HCT116 (cell line): ENCODE measurements around the gene NDUFS6. TPM values are rescaled to one million over a fixed set of nuclear protein-coding genes. Genes with fewer than 3 reads are reported as not detected.

ENCODE experiments used
- ATAC-seq: fragments of 200-7000 bp; cut with Tn5 transposase; 2 replicates; pipeline ENCODE4 v1.9.1; 2020; ENCODE audit warnings: mild to moderate bottlenecking, moderate library complexity
- BruUV-seq: library from RNA; stranded (reverse); fragments of 400-500 nt; replicated peaks from 2 replicates; lab custom pipeline; 2021; lab: Mats Ljungman, UMichigan
- CTCF ChIA-PET: fragments of 300-600 bp; sonication (Branson Sonifier 250); formaldehyde crosslinking; loops from one replicate; lab custom pipeline; 2021; ENCODE audit warnings: antibody characterized with exemption; lab: Charles Lee
- POLR2A ChIA-PET: fragments of 300-600, 350-600 bp; sonication (Branson Sonifier 250); formaldehyde crosslinking; loops from one replicate; lab custom pipeline; 2021; ENCODE audit warnings: antibody characterized with exemption; lab: Charles Lee
- RAD21 ChIA-PET, 2 experiments: fragments of 300-600 bp; sonication (Branson Sonifier 250); formaldehyde crosslinking; loops; one replicate each; lab custom pipeline; 2023; ENCODE audit warnings: low total read pairs in 2 of 2; ENCODE audit not compliant: uncharacterized antibody in 2 of 2, unreplicated experiment in 2 of 2, low non-redundant PET in 1 of 2; lab: Charles Lee
- DNase-seq: peaks from one replicate; pipeline ENCODE4 v3.0.0-alpha.2; 2010; ENCODE audit warnings: low read depth, low spot score
- H2AFZ ChIP-seq: fragments of 200-600 bp; shearing (Covaris generic), sonication (generic); 2 replicates; pipeline ENCODE4 v1.6.1; 2017; ENCODE audit warnings: low read depth, mixed run types, mixed read lengths, antibody characterized with exemption, low read length; ENCODE audit not compliant: poor library complexity, severe bottlenecking
- H3K27ac ChIP-seq: 2 replicates; pipeline ENCODE4 v1.5.1; 2012; ENCODE audit warnings: low read depth, low read length
- H3K27me3 ChIP-seq: fragments of 200-600 bp; sonication (generic); 2 replicates; pipeline ENCODE4 v1.6.1; 2016; ENCODE audit warnings: mixed run types, low read length, mixed read lengths; ENCODE audit not compliant: insufficient read depth
- H3K36me3 ChIP-seq, 2 experiments: fragments of 200-500 bp in 1 of 2; fragments of 200-600 bp in 1 of 2; sonication (Bioruptor generic) in 1 of 2; sonication (generic) in 1 of 2; 2 replicates each; pipeline versions ENCODE4 v1.5.1 to v1.6.1; 2014 to 2016; ENCODE audit warnings: low read length in 2 of 2, inconsistent platforms in 1 of 2, mixed read lengths in 1 of 2, mixed run types in 1 of 2; ENCODE audit not compliant: insufficient read depth in 2 of 2, control insufficient read depth in 1 of 2
- H3K4me1 ChIP-seq, 2 experiments: fragments of 200-600 bp in 1 of 2; sonication (generic) in 1 of 2; 2 replicates each; pipeline versions ENCODE4 v1.5.1 to v1.6.1; 2012 to 2017; ENCODE audit warnings: low read length in 2 of 2, inconsistent platforms in 1 of 2, mild to moderate bottlenecking in 1 of 2, mixed read lengths in 1 of 2, mixed run types in 1 of 2, moderate library complexity in 1 of 2; ENCODE audit not compliant: insufficient read depth in 2 of 2, control insufficient read depth in 1 of 2
- H3K4me2 ChIP-seq: fragments of 200-600 bp; sonication (generic); 2 replicates; pipeline ENCODE4 v1.6.1; 2017; ENCODE audit warnings: mixed run types, low read length, mixed read lengths
- H3K4me3 ChIP-seq, 2 experiments: fragments of 200-600 bp in 1 of 2; sonication (generic) in 1 of 2; replicated peaks in 1 of 2; 2 replicates each; pipeline ENCODE4 v1.5.1; 2011 to 2016; ENCODE audit warnings: low read length in 2 of 2, control low read depth in 1 of 2, low read depth in 1 of 2, mild to moderate bottlenecking in 1 of 2, mixed read lengths in 1 of 2, mixed run types in 1 of 2
- H3K79me2 ChIP-seq: fragments of 200-600 bp; sonication (generic); 2 replicates; pipeline ENCODE4 v1.6.1; 2017; ENCODE audit warnings: mild to moderate bottlenecking, mixed run types, low read length, moderate library complexity, mixed read lengths; ENCODE audit not compliant: insufficient read depth
- H3K9ac ChIP-seq: fragments of 200-600 bp; sonication (generic); 2 replicates; pipeline ENCODE4 v1.6.1; 2016; ENCODE audit warnings: low read length, mixed read lengths
- H3K9me2 ChIP-seq: fragments of 200-600 bp; sonication (generic), shearing (Covaris generic); 2 replicates; pipeline ENCODE4 v1.6.1; 2017; ENCODE audit warnings: mixed run types, mild to moderate bottlenecking, moderate library complexity; ENCODE audit not compliant: insufficient read depth
- H3K9me3 ChIP-seq, 2 experiments: fragments of 200-500 bp in 1 of 2; fragments of 200-600 bp in 1 of 2; sonication (Bioruptor generic) in 1 of 2; sonication (generic) in 1 of 2; 2 replicates each; pipeline ENCODE4 v1.6.1; 2014 to 2017; ENCODE audit warnings: low read length in 2 of 2, mixed read lengths in 2 of 2, inconsistent platforms in 1 of 2, low read depth in 1 of 2, mild to moderate bottlenecking in 1 of 2, mixed run types in 1 of 2, moderate library complexity in 1 of 2; ENCODE audit not compliant: control insufficient read depth in 1 of 2, insufficient read depth in 1 of 2
- H4K20me1 ChIP-seq: fragments of 200-600 bp; sonication (generic), shearing (Covaris generic); 2 replicates; pipeline ENCODE4 v1.6.1; 2017; ENCODE audit warnings: mixed run types, mild to moderate bottlenecking, moderate library complexity; ENCODE audit not compliant: insufficient read depth
- CEBPB ChIP-seq: IDR thresholded peaks from 2 replicates; pipeline ENCODE4 v1.6.1; 2012; ENCODE audit warnings: low read depth
- CTCF ChIP-seq, 3 experiments: fragments of 200-600 bp in 1 of 3; sonication (generic) in 1 of 3; IDR thresholded peaks in 2 of 3; conservative IDR thresholded peaks in 1 of 3; 2 replicates each; pipeline ENCODE4 v1.5.1; 2012 to 2017; ENCODE audit warnings: low read depth in 2 of 3, low read length in 2 of 3, antibody characterized with exemption in 1 of 3, borderline replicate concordance in 1 of 3, control low read depth in 1 of 3, mild to moderate bottlenecking in 1 of 3, mixed read lengths in 1 of 3, mixed run types in 1 of 3, moderate library complexity in 1 of 3; ENCODE audit not compliant: insufficient read depth in 1 of 3
- EGR1 ChIP-seq: IDR thresholded peaks from 2 replicates; pipeline ENCODE4 v1.6.1; 2012; ENCODE audit warnings: low read depth
- ELF1 ChIP-seq: IDR thresholded peaks from 2 replicates; pipeline ENCODE4 v1.6.1; 2012; ENCODE audit warnings: low read depth, borderline replicate concordance
- EZH2 ChIP-seq: fragments of 200-600 bp; sonication (generic); IDR thresholded peaks from 2 replicates; pipeline ENCODE4 v1.6.1; 2017; ENCODE audit warnings: antibody characterized with exemption, mixed run types
- EZH2phosphoT487 ChIP-seq: fragments of 200-600 bp; IDR thresholded peaks from 2 replicates; pipeline ENCODE4 v1.6.1; 2018; ENCODE audit warnings: antibody characterized with exemption, borderline replicate concordance
- FOSL1 ChIP-seq: IDR thresholded peaks from 2 replicates; pipeline ENCODE4 v1.6.1; 2012; ENCODE audit warnings: low read depth
- JUND ChIP-seq: IDR thresholded peaks from 2 replicates; pipeline ENCODE4 v1.6.1; 2012
- POLR2A ChIP-seq: IDR thresholded peaks from 2 replicates; pipeline ENCODE4 v1.7.0; 2011; ENCODE audit warnings: borderline replicate concordance; ENCODE audit not compliant: insufficient read depth, insufficient read length; ENCODE audit errors: extremely low read depth
- POLR2AphosphoS5 ChIP-seq: IDR thresholded peaks from 2 replicates; pipeline ENCODE4 v1.6.1; 2011; ENCODE audit warnings: mild to moderate bottlenecking, low read depth, low read length, moderate library complexity
- SIN3A ChIP-seq: IDR thresholded peaks from 2 replicates; pipeline ENCODE4 v1.6.1; 2012; ENCODE audit warnings: low read depth
- SP1 ChIP-seq: IDR thresholded peaks from 2 replicates; pipeline ENCODE4 v1.6.1; 2012; ENCODE audit warnings: low read depth
- SRF ChIP-seq: IDR thresholded peaks from 2 replicates; pipeline ENCODE4 v1.6.1; 2012; ENCODE audit warnings: low read depth
- TCF7L2 ChIP-seq: IDR thresholded peaks from 2 replicates; pipeline ENCODE4 v1.7.0; 2011; ENCODE audit warnings: borderline replicate concordance, inconsistent platforms; ENCODE audit not compliant: insufficient read depth, insufficient read length; ENCODE audit errors: extremely low read depth
- YY1 ChIP-seq: IDR thresholded peaks from 2 replicates; pipeline ENCODE4 v1.6.1; 2011; ENCODE audit warnings: low read length, low read depth, moderate library complexity, mild to moderate bottlenecking; ENCODE audit not compliant: insufficient replicate concordance; ENCODE audit errors: extremely low read depth
- ZFX ChIP-seq: fragments of 450-650 bp; IDR thresholded peaks from 2 replicates; pipeline ENCODE4 v1.6.1; 2017
- ZNF274 ChIP-seq: fragments of 200-500 bp; sonication (Bioruptor generic); IDR thresholded peaks from 2 replicates; pipeline ENCODE4 v1.6.1; 2014; ENCODE audit warnings: mild to moderate bottlenecking, low read depth, low read length, inconsistent platforms
- intact Hi-C: fragments of 100-400 bp; cut with micrococcal nuclease; formaldehyde crosslinking; loops from 2 replicates; pipeline ENCODE4 v1.10.0; 2022
- total RNA-seq: library from RNA; stranded (reverse); gene quantifications from one replicate; pipeline ENCODE4 v1.2.1, GENCODE V29; 2021; ENCODE audit not compliant: unreplicated experiment
- TF ChIP-seq, protein P1 (sequence below): IDR thresholded peaks from 2 replicates; pipeline ENCODE4 v1.6.1; 2012; ENCODE audit warnings: low read depth
- TF ChIP-seq, protein P2 (sequence below): IDR thresholded peaks from 2 replicates; pipeline ENCODE4 v1.6.1; 2011; ENCODE audit warnings: mild to moderate bottlenecking, low read length, moderate library complexity; ENCODE audit not compliant: insufficient replicate concordance; ENCODE audit errors: extremely low read depth
- TF ChIP-seq, protein P3 (sequence below): IDR thresholded peaks from 2 replicates; pipeline ENCODE4 v1.6.1; 2012

The NDUFS6 gene
- total RNA-seq, 1 experiment from 2014 or later, result 43.8 TPM

GRCh38 chr5:1806974-1807373, 5.8 kb downstream of the NDUFS6 start:
- H3K4me1 ChIP-seq, result peaks cover 0 to 8% of the 10 kb centered on the region in 2 experiments; a peak in 1 of 4 replicates
- H3K9ac ChIP-seq, result no peak overlapping the region
- H3K79me2 ChIP-seq, result peaks cover 100% of the 10 kb centered on the region
- BruUV-seq, result no TSS peak
- RAD21 ChIA-PET, result no interaction called here
- POLR2A ChIA-PET, result no interaction called here
- H4K20me1 ChIP-seq, result no peaks in the 10 kb centered on the region
- no peak overlapping the region for H3K4me2 ChIP-seq
- no peaks in the 10 kb centered on the region for H3K9me2 ChIP-seq
- CTCF ChIA-PET, result no interaction called here
- no peaks in the 10 kb centered on the region for H3K27me3 ChIP-seq
- no peak overlapping the region for H3K4me3 ChIP-seq
- no peak overlapping the region for H2AFZ ChIP-seq
- H3K36me3 ChIP-seq, result peaks cover 62 to 88% of the 10 kb centered on the region in 2 experiments
- no peak for TF ChIP-seq SRF
- no peak for TF ChIP-seq JUND
- TF ChIP-seq ZFX, result no peak
- TF ChIP-seq, protein P1, sequence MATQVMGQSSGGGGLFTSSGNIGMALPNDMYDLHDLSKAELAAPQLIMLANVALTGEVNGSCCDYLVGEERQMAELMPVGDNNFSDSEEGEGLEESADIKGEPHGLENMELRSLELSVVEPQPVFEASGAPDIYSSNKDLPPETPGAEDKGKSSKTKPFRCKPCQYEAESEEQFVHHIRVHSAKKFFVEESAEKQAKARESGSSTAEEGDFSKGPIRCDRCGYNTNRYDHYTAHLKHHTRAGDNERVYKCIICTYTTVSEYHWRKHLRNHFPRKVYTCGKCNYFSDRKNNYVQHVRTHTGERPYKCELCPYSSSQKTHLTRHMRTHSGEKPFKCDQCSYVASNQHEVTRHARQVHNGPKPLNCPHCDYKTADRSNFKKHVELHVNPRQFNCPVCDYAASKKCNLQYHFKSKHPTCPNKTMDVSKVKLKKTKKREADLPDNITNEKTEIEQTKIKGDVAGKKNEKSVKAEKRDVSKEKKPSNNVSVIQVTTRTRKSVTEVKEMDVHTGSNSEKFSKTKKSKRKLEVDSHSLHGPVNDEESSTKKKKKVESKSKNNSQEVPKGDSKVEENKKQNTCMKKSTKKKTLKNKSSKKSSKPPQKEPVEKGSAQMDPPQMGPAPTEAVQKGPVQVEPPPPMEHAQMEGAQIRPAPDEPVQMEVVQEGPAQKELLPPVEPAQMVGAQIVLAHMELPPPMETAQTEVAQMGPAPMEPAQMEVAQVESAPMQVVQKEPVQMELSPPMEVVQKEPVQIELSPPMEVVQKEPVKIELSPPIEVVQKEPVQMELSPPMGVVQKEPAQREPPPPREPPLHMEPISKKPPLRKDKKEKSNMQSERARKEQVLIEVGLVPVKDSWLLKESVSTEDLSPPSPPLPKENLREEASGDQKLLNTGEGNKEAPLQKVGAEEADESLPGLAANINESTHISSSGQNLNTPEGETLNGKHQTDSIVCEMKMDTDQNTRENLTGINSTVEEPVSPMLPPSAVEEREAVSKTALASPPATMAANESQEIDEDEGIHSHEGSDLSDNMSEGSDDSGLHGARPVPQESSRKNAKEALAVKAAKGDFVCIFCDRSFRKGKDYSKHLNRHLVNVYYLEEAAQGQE, result no peak
- TF ChIP-seq POLR2A, result no peak
- TF ChIP-seq CEBPB, result no peak
- no peak for TF ChIP-seq ZNF274
- TF ChIP-seq, protein P2, sequence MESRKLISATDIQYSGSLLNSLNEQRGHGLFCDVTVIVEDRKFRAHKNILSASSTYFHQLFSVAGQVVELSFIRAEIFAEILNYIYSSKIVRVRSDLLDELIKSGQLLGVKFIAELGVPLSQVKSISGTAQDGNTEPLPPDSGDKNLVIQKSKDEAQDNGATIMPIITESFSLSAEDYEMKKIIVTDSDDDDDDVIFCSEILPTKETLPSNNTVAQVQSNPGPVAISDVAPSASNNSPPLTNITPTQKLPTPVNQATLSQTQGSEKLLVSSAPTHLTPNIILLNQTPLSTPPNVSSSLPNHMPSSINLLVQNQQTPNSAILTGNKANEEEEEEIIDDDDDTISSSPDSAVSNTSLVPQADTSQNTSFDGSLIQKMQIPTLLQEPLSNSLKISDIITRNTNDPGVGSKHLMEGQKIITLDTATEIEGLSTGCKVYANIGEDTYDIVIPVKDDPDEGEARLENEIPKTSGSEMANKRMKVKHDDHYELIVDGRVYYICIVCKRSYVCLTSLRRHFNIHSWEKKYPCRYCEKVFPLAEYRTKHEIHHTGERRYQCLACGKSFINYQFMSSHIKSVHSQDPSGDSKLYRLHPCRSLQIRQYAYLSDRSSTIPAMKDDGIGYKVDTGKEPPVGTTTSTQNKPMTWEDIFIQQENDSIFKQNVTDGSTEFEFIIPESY, result no peak
- TF ChIP-seq POLR2AphosphoS5, result no peak
- no peak for TF ChIP-seq EZH2phosphoT487
- no peak for TF ChIP-seq CTCF (IDR thresholded peaks at IDR 0.05 in 2 of 3, conservative IDR thresholded peaks at IDR 0.05 in 1 of 3; ENCODE audit: borderline replicate concordance in 1 of 3, insufficient read depth in 1 of 3, low read depth in 2 of 3, low read length in 2 of 3)
- TF ChIP-seq EGR1, result no peak
- no peak for TF ChIP-seq YY1
- no peak for TF ChIP-seq SIN3A
- TF ChIP-seq, protein P3, sequence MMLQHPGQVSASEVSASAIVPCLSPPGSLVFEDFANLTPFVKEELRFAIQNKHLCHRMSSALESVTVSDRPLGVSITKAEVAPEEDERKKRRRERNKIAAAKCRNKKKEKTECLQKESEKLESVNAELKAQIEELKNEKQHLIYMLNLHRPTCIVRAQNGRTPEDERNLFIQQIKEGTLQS, result no peak
- no peak for TF ChIP-seq EZH2
- no peak for TF ChIP-seq ELF1
- no peak for TF ChIP-seq SP1
- TF ChIP-seq TCF7L2, result no peak
- no peak for TF ChIP-seq FOSL1
- no peak for DNase-seq
- H3K9me3 ChIP-seq, result no peaks in the 10 kb centered on the region
- ATAC-seq, result peak; percentile 76
- intact Hi-C loops, result loop anchor here (10.0 kb wide), 1 partner anchor 128 kb away; no protein-coding TSS in a partner anchor
- no peak overlapping the region for H3K27ac ChIP-seq
